ENCODE results near the gene CTR9. TPM values are rescaled to one million over a fixed set of nuclear protein-coding genes. Genes with fewer than 3 reads are reported as not detected.
A peak's percentile ranks its signal among the peaks of the same experiment; 100 is the strongest.

CTR9 gene
- total and polyA plus RNA-seq, 2 of the 13 experiments (the other 11 are each of a cell fraction or from before 2014, with no cell fraction given): 6.6 to 22.1 TPM

DNA sequence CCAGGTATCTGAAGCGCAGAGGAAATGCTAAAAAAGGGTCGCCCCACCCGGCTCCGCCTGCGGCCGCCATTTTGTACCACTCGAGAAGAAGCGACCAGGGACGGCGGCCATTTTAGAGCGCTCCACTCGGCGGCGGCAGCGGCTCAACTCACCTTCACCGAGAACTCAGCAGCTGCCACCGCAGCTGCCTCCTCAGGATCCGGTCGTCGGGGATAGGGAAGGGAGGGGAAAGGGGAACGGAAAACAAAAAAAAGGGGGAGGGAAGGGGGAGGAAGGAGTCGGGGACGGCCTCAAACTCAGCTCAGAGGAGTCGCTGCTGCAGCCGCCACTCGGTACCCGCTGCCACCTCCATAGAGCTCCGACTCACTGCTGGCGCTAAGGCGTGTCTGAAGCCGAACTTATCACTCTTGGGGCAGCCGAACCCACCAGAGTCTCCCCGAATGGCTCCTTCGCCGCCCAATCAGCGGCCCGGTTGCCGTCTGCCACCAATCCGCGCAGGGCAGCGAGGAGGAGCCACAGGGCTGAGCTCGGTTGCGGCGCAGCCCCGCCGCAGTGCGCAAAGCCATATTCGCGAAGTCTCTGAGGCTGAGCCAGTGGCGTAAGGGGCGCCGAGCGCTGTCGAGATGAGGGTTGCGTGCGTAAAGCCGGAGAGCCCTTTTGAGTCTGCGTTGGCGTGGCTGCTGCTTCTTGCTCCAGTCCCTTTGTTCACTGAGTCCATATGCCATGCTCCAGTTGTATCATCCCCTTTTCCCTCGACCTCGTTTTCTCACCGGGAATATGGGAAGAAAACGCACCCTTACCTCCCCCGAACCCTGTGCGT, 57.7 kb downstream of the CTR9 start, which contains the start of gene EIF4G2 (continued):
- peak; percentile 29 for TF ChIP-seq SP4 (CRISPR knock-in tag; IDR thresholded peaks at IDR 0.05)
- TF ChIP-seq AKAP8 (CRISPR knock-in tag; IDR thresholded peaks at IDR 0.05): peak; percentile 82; the same call in 1 of the 2 replicates
- TF ChIP-seq ZNF460 (CRISPR knock-in tag; IDR thresholded peaks at IDR 0.05; ENCODE audit: borderline replicate concordance): no peak
- 0 out of 2 replicates have a peak, but pooled peaks have one; percentile 74 for TF ChIP-seq ZNF546 (CRISPR knock-in tag; conservative IDR thresholded peaks at IDR 0.05)
- peak; percentile 87 for TF ChIP-seq ZNF232 (CRISPR knock-in tag; IDR thresholded peaks at IDR 0.05; ENCODE audit: borderline replicate concordance)
- TF ChIP-seq MBD4 (IDR thresholded peaks at IDR 0.05; ENCODE audit: borderline replicate concordance, low read length): no peak
- 0 out of 4 replicates have a peak, but pooled peaks of 1 of the 2 experiments have one; percentile 40 for TF ChIP-seq EP300 (IDR thresholded peaks at IDR 0.05; ENCODE audit: low read depth in 2 of 2, low read length in 2 of 2)
- no peak for TF ChIP-seq EP300 (CRISPR knock-in tag; IDR thresholded peaks at IDR 0.05; ENCODE audit: borderline replicate concordance)
- TF ChIP-seq, protein P1, sequence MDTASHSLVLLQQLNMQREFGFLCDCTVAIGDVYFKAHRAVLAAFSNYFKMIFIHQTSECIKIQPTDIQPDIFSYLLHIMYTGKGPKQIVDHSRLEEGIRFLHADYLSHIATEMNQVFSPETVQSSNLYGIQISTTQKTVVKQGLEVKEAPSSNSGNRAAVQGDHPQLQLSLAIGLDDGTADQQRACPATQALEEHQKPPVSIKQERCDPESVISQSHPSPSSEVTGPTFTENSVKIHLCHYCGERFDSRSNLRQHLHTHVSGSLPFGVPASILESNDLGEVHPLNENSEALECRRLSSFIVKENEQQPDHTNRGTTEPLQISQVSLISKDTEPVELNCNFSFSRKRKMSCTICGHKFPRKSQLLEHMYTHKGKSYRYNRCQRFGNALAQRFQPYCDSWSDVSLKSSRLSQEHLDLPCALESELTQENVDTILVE (CRISPR knock-in tag; IDR thresholded peaks at IDR 0.05): peak; percentile 21; the same call in 1 of the 2 replicates
- peak; percentile 74 for TF ChIP-seq GATAD1 (CRISPR knock-in tag; IDR thresholded peaks at IDR 0.05)
- peak; percentile 59; the same call in 1 of the 2 replicates for TF ChIP-seq SRF (IDR thresholded peaks at IDR 0.05; ENCODE audit: low read depth, low read length)
- no peak for TF ChIP-seq KDM1A (CRISPR knock-in tag; IDR thresholded peaks at IDR 0.05)
- no peak for TF ChIP-seq NFE2L2 (IDR thresholded peaks at IDR 0.05; ENCODE audit: low read length)
- 0 out of 2 replicates have a peak, but pooled peaks have one; percentile 67 for TF ChIP-seq ZNF33B (CRISPR knock-in tag; IDR thresholded peaks at IDR 0.05)
- TF ChIP-seq ZNF589 (CRISPR knock-in tag; conservative IDR thresholded peaks at IDR 0.05): 0 out of 2 replicates have a peak, but pooled peaks have one; percentile 34
- TF ChIP-seq SNAPC4 (CRISPR knock-in tag; IDR thresholded peaks at IDR 0.05): 0 out of 2 replicates have a peak, but pooled peaks have one; percentile 74
- TF ChIP-seq YEATS4 (CRISPR knock-in tag; IDR thresholded peaks at IDR 0.05; ENCODE audit: borderline replicate concordance): peak; percentile 87
- TF ChIP-seq HNF1B (CRISPR knock-in tag; IDR thresholded peaks at IDR 0.05): peak; percentile 69; the same call in 1 of the 2 replicates
- TF ChIP-seq, protein P2, sequence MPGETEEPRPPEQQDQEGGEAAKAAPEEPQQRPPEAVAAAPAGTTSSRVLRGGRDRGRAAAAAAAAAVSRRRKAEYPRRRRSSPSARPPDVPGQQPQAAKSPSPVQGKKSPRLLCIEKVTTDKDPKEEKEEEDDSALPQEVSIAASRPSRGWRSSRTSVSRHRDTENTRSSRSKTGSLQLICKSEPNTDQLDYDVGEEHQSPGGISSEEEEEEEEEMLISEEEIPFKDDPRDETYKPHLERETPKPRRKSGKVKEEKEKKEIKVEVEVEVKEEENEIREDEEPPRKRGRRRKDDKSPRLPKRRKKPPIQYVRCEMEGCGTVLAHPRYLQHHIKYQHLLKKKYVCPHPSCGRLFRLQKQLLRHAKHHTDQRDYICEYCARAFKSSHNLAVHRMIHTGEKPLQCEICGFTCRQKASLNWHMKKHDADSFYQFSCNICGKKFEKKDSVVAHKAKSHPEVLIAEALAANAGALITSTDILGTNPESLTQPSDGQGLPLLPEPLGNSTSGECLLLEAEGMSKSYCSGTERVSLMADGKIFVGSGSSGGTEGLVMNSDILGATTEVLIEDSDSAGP (CRISPR knock-in tag; IDR thresholded peaks at IDR 0.05; ENCODE audit: borderline replicate concordance): peak; percentile 78

All from HepG2 (cell line).